Measurements from ENCODE around the gene CSRP3. TPM values are rescaled to one million over a fixed set of nuclear protein-coding genes. Genes with fewer than 3 reads are reported as not detected.
A peak's percentile ranks its signal among the peaks of the same experiment; 100 is the strongest.

Gene CSRP3
- total RNA-seq, 1 donor from 2014 or later = not detected

GRCh38 chr11:19216021-19216420, 14.2 kb upstream of the CSRP3 start:
- no peak for TF ChIP-seq CTCF (IDR thresholded peaks at IDR 0.05; ENCODE audit: unreplicated experiment)
- no peak for DNase-seq (ENCODE audit: low spot score in 2 of 2, unreplicated experiment in 2 of 2)
- Mint-ChIP-seq H3K36me3 (peaks cover 2% of the 10 kb centered on the region), H3K27ac (no peak overlapping the region), H3K4me3 (no peak overlapping the region), H3K9me3 (peaks cover 7% of the 10 kb centered on the region), H3K4me1 (peaks cover 27% of the 10 kb centered on the region), H3K27me3 (ENCODE audit: low read depth) (peaks cover 63% of the 10 kb centered on the region)

GRCh38 chr11:19209617-19210370, 8.0 kb upstream of the CSRP3 start:
- Mint-ChIP-seq H3K27ac (peak overlapping the region; percentile 1), H3K4me3 (no peak overlapping the region), H3K4me1 (peaks cover 12% of the 10 kb centered on the region), H3K9me3 (no peaks in the 10 kb centered on the region), H3K36me3 (no peaks in the 10 kb centered on the region), H3K27me3 (ENCODE audit: low read depth) (peaks cover 57% of the 10 kb centered on the region)
- no peak for TF ChIP-seq CTCF (IDR thresholded peaks at IDR 0.05; ENCODE audit: unreplicated experiment)
- DNase-seq (ENCODE audit: low spot score in 2 of 2, unreplicated experiment in 2 of 2) = no peak

DNA sequence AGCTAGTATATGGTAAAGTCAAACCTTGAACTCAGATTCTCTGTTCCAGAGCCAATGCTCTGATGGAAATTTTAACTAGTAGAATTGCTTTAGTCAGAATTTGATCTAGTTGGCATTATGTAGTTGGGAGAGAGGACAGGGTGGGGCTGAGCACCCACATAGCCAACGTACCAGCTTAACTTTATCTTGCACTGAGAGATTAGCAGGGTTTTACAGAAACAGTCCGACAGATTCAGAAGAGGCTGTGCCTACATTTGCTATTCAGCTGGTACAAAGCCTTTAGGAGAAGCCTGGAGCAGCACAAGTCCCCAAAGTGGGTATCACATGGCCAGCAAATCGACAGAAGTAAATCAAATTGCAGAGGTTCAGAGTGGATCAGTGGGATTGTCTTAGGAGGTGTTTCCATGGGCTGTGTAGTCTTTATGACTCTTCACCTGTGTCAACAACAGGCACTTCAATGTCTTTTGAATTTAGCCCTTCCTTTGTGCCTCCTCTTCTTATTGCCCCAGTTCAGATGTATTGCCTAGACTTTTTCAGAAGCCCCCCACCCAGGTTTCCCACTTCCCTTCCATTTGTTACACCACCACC, 7.3 kb upstream of the CSRP3 start:
- Mint-ChIP-seq H3K9me3 (no peaks in the 10 kb centered on the region), H3K27me3 (ENCODE audit: low read depth) (peaks cover 50% of the 10 kb centered on the region), H3K36me3 (no peaks in the 10 kb centered on the region), H3K4me1 (peaks cover 12% of the 10 kb centered on the region), H3K4me3 (no peak overlapping the region), H3K27ac (no peak overlapping the region)
- TF ChIP-seq CTCF (IDR thresholded peaks at IDR 0.05; ENCODE audit: unreplicated experiment) = no peak
- DNase-seq (ENCODE audit: low spot score in 2 of 2, unreplicated experiment in 2 of 2) = no peak

GRCh38 chr11:19208181-19208580, 6.4 kb upstream of the CSRP3 start:
- H3K27me3 Mint-ChIP-seq (ENCODE audit: low read depth) = peaks cover 41% of the 10 kb centered on the region

DNA sequence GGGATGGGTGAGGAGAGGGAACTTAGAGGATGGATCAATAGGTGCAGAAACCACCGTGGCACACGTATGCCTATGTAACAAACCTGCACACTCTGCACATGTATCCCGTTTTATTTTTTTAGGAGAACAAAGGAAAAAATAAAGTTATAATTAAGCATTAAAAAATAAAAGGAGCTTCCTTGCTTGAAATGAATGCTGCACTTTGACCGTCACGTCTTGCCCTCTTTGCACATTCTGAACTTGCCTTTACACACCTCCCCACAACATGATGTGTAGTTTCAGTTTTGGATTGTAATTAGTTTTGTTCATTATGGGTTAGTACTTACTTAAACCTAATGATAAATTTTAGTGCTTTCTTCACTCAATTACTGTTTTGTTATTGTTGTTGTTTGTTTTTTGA, 3.1 kb upstream of the CSRP3 start:
- peaks cover 29% of the 10 kb centered on the region for H3K27me3 Mint-ChIP-seq (ENCODE audit: low read depth)
- peaks cover 22% of the 10 kb centered on the region for H3K4me1 Mint-ChIP-seq
- no peaks in the 10 kb centered on the region for H3K9me3 Mint-ChIP-seq
- H3K27ac Mint-ChIP-seq = no peak overlapping the region
- DNase-seq (ENCODE audit: low spot score in 2 of 2, unreplicated experiment in 2 of 2) = no peak
- H3K4me3 Mint-ChIP-seq = no peak overlapping the region
- H3K36me3 Mint-ChIP-seq = no peaks in the 10 kb centered on the region
- TF ChIP-seq CTCF (IDR thresholded peaks at IDR 0.05; ENCODE audit: unreplicated experiment) = no peak

More at GRCh38 chr11:19208181-19208580, 6.4 kb upstream of the CSRP3 start:
- H3K4me3 Mint-ChIP-seq = no peak overlapping the region
- H3K36me3 Mint-ChIP-seq = no peaks in the 10 kb centered on the region
- no peak overlapping the region for H3K27ac Mint-ChIP-seq
- peaks cover 12% of the 10 kb centered on the region for H3K4me1 Mint-ChIP-seq
- no peaks in the 10 kb centered on the region for H3K9me3 Mint-ChIP-seq
- TF ChIP-seq CTCF (IDR thresholded peaks at IDR 0.05; ENCODE audit: unreplicated experiment) = no peak
- DNase-seq (ENCODE audit: low spot score in 2 of 2, unreplicated experiment in 2 of 2) = no peak
